Measurements from ENCODE around the gene ITGA6.
A peak's percentile ranks its signal among the peaks of the same experiment; 100 is the strongest.

ITGA6 gene

GRCh38 chr2:172440795-172441194 is 13.4 kb downstream of the ITGA6 start:
- DNase-seq (ENCODE audit: low read depth) = no peak

DNA sequence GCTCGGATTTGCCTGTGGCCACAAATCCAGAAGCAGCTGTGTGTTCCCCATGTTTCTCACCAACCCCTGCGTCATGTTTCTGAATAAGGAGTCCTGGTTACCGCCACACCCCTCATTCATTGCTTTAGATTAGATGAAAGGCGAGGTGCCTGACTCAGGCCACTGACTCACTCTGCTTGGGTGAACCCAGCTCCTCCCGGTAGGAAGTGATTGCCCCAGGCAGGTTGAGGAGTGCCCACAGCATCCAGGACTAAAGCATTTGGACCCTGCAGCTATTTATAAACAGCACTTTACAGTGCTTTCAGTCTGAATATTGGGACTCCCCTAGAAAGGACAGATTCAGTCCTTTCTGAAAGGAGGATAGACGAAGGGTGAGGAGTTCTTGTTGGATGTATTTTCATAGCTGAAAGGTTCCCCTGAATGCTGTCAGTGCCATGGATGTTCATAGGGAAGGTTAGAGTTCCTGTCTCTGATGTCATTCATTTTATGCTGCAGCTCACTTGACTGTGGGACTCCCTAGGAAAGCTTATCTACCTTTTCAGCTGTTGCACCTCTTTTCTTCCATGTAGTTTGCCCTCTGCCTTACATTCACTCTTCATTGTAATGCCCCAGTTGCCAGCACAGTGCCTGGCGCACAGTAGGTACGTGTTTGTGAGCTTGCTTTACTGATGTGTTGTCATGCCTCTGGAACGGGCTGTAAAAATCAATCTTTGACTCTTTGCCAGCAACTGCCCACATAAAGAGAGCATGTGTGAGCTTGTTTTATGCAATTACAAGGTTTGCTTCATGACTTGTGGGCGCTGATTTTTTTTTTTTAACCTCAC is 14.9 kb downstream of the ITGA6 start:
- DNase-seq (ENCODE audit: low read depth) = peak; percentile 30

DNA sequence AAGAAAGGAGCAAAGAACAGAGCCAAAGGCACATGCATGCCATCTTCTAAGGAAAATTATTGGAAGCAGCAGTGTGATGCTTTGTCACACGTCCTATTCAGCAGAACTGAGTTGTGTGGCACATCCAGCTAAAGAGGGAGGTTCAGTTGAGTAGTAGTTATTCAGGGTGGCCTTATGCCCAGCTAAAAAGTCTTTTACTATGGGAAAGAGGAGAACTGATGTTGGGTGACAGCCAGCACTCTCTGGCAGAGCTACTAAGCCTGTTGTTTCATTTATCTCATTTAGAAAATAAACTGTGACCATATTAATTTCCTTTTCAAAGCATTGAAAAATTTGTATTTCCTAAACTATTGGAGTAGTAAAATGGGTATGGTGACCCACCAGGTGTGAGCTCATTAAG is 18.5 kb downstream of the ITGA6 start:
- no peak for DNase-seq (ENCODE audit: low read depth)

- DNase-seq (ENCODE audit: low read depth) = no peak
Measured at GRCh38 chr2:172446474-172447063, 19.2 kb downstream of the ITGA6 start.

DNA sequence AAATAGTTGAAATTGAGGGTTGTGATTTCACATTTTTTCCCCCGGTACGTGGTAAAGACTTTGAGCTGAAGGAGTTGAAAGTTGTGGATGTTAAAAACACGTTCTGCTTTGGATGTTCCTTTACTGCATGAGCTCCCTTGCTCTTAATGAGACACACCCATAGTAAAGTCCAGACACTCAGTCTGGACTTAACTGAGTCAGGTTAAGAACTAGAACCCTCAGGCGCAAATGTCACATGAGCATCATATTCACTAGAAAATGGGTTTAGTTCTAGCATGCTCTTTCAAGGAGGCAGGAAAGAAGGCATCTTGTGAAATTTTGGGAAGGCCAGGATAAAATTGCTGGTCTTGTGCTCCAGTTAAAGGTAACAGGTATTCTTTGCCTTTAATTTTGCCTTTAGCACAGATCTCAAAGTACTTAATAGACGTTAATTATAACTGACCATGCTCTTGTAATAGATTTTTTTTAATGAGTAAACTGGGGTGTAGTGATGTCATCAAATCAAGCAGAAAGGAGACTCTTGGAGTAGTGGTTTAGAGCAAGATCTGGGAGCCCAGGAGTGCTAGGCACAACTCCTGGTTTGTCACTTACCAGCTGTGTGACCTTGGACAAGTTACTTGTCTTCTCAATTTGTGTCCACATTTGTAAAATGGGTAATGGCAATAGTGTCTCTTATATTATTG is 20.6 kb downstream of the ITGA6 start:
- DNase-seq (ENCODE audit: low read depth) = no peak

- no peak for DNase-seq (ENCODE audit: low read depth)
Measured at GRCh38 chr2:172448544-172449267, 21.3 kb downstream of the ITGA6 start.

GRCh38 chr2:172449911-172450550 is 22.6 kb downstream of the ITGA6 start:
- no peak for DNase-seq (ENCODE audit: low read depth)

DNA sequence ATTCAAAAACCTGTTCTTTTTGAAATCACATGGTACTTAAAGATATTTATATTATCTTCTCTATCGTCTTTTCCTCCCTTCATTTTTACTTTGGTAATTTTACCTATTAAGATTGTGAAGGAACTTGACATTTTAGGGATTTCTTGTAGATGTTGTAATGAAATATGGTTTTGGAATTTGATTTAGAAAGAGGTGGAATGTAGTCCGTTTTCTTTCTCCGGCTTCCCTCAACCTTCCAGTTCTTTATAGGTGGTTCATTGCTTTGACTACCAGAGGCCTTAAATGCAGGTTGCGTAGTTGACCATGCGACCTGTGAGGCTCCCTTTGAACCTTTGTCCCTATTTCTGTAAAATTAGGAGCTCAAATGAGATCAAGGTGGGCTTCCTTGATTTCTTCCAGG is 24.5 kb downstream of the ITGA6 start:
- no peak for DNase-seq (ENCODE audit: low read depth)

- no peak for DNase-seq (ENCODE audit: low read depth)
Measured at GRCh38 chr2:172452845-172453244, 25.5 kb downstream of the ITGA6 start.

GRCh38 chr2:172454404-172455120 is 27.2 kb downstream of the ITGA6 start:
- DNase-seq (ENCODE audit: low read depth) = no peak

DNA sequence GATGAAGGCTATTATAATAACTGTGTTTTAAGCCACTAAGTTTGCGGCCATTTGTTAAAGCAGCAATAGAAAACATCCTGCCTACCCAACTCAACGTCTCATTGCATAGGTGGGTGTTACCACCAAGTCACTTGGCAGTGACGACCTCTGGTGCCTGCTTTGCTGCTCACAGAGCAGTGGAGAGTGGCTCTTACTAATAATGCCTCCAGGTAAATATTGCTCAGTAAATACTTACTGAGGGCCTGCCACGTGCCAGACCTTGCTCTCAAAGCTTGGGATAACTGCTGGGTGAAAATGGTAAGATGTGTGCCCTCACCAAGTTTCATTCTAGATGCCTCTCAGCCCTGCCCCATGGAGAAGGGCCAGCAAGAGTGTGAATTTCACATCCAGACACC is 27.7 kb downstream of the ITGA6 start:
- DNase-seq (ENCODE audit: low read depth) = no peak

DNA sequence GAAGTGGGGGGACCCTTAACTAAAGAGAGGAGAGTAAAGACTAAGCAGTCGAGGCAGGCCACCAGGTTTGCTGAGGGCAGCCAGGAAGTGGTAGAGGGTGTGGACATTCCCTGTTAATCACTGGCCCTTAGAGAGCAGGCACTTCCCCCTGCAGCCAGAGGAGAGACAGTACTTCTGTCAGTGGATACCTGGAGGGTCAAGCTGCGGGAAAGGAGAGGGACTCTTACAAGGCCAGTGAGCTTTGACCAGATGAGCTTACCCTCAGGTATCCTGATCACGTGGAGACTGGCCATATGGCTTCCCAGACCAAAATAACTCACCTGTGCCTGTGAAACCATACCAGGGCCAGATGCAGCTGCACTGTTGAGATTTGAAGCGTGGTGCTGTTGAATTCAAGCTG is 28.6 kb downstream of the ITGA6 start:
- DNase-seq (ENCODE audit: low read depth) = no peak

- no peak for DNase-seq (ENCODE audit: low read depth)
Measured at GRCh38 chr2:172457536-172457935, 30.1 kb downstream of the ITGA6 start.

DNA sequence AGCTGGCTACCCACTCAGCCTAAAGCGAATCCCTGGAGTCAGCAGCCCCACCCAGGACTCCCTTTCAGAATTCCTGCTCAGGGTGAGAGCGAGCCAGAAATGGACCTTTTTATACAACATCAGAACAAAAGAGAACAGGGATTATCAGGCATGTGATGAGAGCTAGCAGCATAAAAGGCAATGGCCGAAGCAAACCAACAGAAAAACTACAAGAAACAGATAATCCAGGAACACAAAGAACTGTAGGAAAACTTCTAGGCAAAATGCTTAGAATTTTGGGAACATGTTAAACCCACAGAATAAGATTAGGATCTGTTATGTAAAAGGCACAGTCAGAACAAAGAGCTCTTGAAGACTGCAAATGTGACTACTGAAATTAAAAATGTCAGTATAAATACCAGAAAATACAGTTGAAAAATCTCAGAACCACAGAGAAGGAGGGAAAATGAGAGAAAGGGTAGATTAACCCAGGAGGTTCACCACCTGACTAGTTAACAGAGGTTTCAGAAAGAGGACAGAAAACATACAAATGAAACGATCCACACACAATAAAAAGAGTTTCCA is 31.3 kb downstream of the ITGA6 start:
- no peak for DNase-seq (ENCODE audit: low read depth)

DNA sequence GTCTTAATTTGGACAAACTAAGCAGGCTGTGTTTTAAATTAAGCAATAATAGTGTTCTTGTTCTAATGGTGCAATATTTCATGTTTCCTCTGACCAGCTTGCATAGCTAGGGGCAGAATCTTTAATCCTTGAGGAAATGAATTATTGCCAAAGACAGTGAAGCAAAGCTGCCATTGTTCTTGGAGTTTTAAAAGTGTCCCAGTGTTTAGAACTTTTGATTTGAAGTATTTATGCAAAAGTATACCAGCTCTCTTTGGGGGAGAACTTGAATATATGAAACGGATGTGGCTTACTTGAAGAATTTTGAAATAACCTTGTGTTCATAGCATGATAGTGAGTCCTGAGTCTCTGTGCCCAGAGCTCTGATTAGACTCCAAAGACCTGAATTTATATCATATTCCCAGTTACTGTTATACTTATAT is 33.4 kb downstream of the ITGA6 start:
- DNase-seq (ENCODE audit: low read depth) = no peak

GRCh38 chr2:172461591-172462372 is 34.4 kb downstream of the ITGA6 start:
- peak; percentile 73 for DNase-seq (ENCODE audit: low read depth)

- no peak for DNase-seq (ENCODE audit: low read depth)
Measured at GRCh38 chr2:172462373-172462848, 35.0 kb downstream of the ITGA6 start.

DNA sequence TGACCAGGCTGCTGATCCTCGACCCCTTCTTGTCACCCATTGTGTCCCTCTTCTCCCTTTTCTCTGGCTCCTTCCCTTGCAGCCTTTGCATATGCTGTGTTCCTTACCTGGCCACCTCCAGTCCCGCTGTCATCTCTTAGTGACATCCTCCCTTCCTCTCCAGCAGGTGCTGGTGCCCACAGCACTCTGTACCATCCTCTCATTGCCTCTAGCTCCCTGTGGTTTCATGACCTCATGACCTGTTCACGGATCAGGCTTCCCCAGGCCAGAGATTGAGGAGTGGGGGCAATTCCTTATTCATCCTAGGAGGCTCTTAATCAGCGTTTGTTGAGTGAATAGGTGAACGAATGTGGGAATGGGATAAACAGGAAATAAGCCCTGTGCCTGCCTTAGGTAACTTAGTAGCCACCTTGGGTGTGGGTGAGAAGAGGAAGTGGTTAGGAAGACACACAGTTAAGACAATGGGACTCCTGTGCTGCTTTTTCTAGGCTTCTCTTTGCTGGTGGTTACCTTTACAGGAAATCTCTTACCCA is 35.5 kb downstream of the ITGA6 start:
- peak; percentile 26 for DNase-seq (ENCODE audit: low read depth)

- no peak for DNase-seq (ENCODE audit: low read depth)
Measured at GRCh38 chr2:172464400-172465129, 37.2 kb downstream of the ITGA6 start.

Measured in T follicular helper cell (primary cell).